H1 (cell line): ENCODE results near the gene GREM2. TPM values are rescaled to one million over a fixed set of nuclear protein-coding genes. Genes with fewer than 3 reads are reported as not detected.
A peak's percentile ranks its signal among the peaks of the same experiment; 100 is the strongest.

Experiments
- CTCF ChIA-PET: fragments of 300-600 bp; sonication (Branson Sonifier 250); formaldehyde crosslinking; loops from one replicate; lab custom pipeline; 2021; ENCODE audit not compliant: partially characterized antibody; lab: Charles Lee
- POLR2A ChIA-PET: fragments of 300-600 bp; sonication (Branson Sonifier 250); formaldehyde crosslinking; loops from one replicate; lab custom pipeline; 2021; ENCODE audit warnings: inconsistent platforms; ENCODE audit not compliant: partially characterized antibody; lab: Charles Lee
- DNase-seq, 2 experiments: peaks; one replicate each; pipeline versions ENCODE4 v3.0.0 to v3.0.0-alpha.2; 2010 to 2022; ENCODE audit warnings: low spot score in 2 of 2, low read depth in 1 of 2, mixed read lengths in 1 of 2
- FAIRE-seq: peaks from 2 replicates; lab custom pipeline; 2011; peaks lifted over from hg19 to GRCh38; lab: Jason Lieb, UNC
- H2AFZ ChIP-seq: 2 replicates; pipeline ENCODE4 v1.8.1; 2012; ENCODE audit warnings: low read length, inconsistent platforms
- H2AK5ac ChIP-seq: 2 replicates; pipeline ENCODE4 v1.6.1; 2013; ENCODE audit warnings: low read depth, low read length
- H2BK120ac ChIP-seq: replicated peaks from 2 replicates; pipeline ENCODE3; 2013; ENCODE audit warnings: low read depth, low read length, inconsistent platforms
- H2BK12ac ChIP-seq: 2 replicates; pipeline ENCODE4 v1.6.1; 2013; ENCODE audit warnings: low read depth, low read length
- H2BK15ac ChIP-seq: 2 replicates; pipeline ENCODE4 v1.6.1; 2013; ENCODE audit warnings: low read length
- H2BK20ac ChIP-seq: 2 replicates; pipeline ENCODE4 v1.6.1; 2013; ENCODE audit warnings: low read length
- H2BK5ac ChIP-seq: 2 replicates; pipeline ENCODE4 v1.6.1; 2013; ENCODE audit warnings: low read depth, low read length
- H3K14ac ChIP-seq: 2 replicates; pipeline ENCODE4 v1.6.1; 2013; ENCODE audit warnings: inconsistent platforms; ENCODE audit not compliant: insufficient read length
- H3K18ac ChIP-seq: 2 replicates; pipeline ENCODE4 v1.6.1; 2013; ENCODE audit warnings: low read length; ENCODE audit errors: extremely low read depth
- H3K23ac ChIP-seq: 2 replicates; pipeline ENCODE4 v1.6.1; 2013; ENCODE audit warnings: inconsistent platforms; ENCODE audit not compliant: insufficient read length
- H3K23me2 ChIP-seq: 2 replicates; pipeline ENCODE4 v1.6.1; 2013; ENCODE audit warnings: low read depth, low read length
- H3K27ac ChIP-seq: 2 replicates; pipeline ENCODE4 v1.6.1; 2011; ENCODE audit warnings: low read depth, low read length, inconsistent platforms
- H3K27me3 ChIP-seq, 4 experiments: replicated peaks in 1 of 4; 1 replicate in 1 of 4; 2 replicates in 3 of 4; pipeline versions ENCODE4 v1.6.1 to v1.8.1; 2011 to 2013; ENCODE audit warnings: low read length in 3 of 4, mild to moderate bottlenecking in 3 of 4, inconsistent platforms in 2 of 4, mixed read lengths in 2 of 4, moderate library complexity in 1 of 4; ENCODE audit not compliant: control insufficient read depth in 3 of 4, insufficient read depth in 3 of 4; ENCODE audit errors: extremely low read depth in 1 of 4
- H3K36me3 ChIP-seq, 4 experiments: 2 replicates each; pipeline versions ENCODE4 v1.6.1 to v1.8.1; 2011 to 2013; ENCODE audit warnings: mild to moderate bottlenecking in 4 of 4, low read length in 3 of 4, moderate library complexity in 2 of 4, control low read depth in 1 of 4, inconsistent platforms in 1 of 4; ENCODE audit not compliant: insufficient read depth in 4 of 4, control insufficient read depth in 2 of 4
- H3K4ac ChIP-seq: replicated peaks from 2 replicates; pipeline ENCODE3; 2013; ENCODE audit warnings: low read length, low read depth, mixed read lengths, inconsistent platforms; ENCODE audit not compliant: insufficient read length
- H3K4me1 ChIP-seq, 4 experiments: replicated peaks in 1 of 4; 1 replicate in 1 of 4; 2 replicates in 3 of 4; pipeline versions ENCODE4 v1.6.1 to v1.8.1; 2011 to 2013; ENCODE audit warnings: low read length in 3 of 4, inconsistent platforms in 2 of 4, mixed read lengths in 1 of 4; ENCODE audit not compliant: insufficient read depth in 4 of 4, control insufficient read depth in 3 of 4
- H3K4me2 ChIP-seq, 2 experiments: 2 replicates each; pipeline versions ENCODE4 v1.6.1 to v1.8.1; 2011 to 2013; ENCODE audit warnings: low read depth in 2 of 2, low read length in 2 of 2, control low read depth in 1 of 2, inconsistent platforms in 1 of 2, mild to moderate bottlenecking in 1 of 2; ENCODE audit not compliant: insufficient read depth in 1 of 2
- H3K4me3 ChIP-seq, 4 experiments: fragments of 200-600, 300-600 bp in 1 of 4; sonication (generic), shearing (Covaris generic), sonication (Bioruptor Twin) in 1 of 4; 2 replicates each; pipeline versions ENCODE4 v1.5.1 to v1.8.1; 2011 to 2016; ENCODE audit warnings: low read length in 4 of 4, low read depth in 3 of 4, control low read depth in 2 of 4, inconsistent platforms in 2 of 4, mild to moderate bottlenecking in 2 of 4, mixed read lengths in 1 of 4, moderate library complexity in 1 of 4; ENCODE audit not compliant: insufficient read depth in 2 of 4; ENCODE audit errors: extremely low read depth in 1 of 4
- H3K56ac ChIP-seq: replicated peaks from 2 replicates; pipeline ENCODE3; 2013; ENCODE audit warnings: low read depth, mild to moderate bottlenecking, mixed read lengths, low read length, inconsistent platforms; ENCODE audit not compliant: insufficient read length
- H3K79me1 ChIP-seq: 2 replicates; pipeline ENCODE4 v1.6.1; 2013; ENCODE audit warnings: low read depth, low read length, control low read depth
- H3K79me2 ChIP-seq, 2 experiments: 2 replicates each; pipeline versions ENCODE4 v1.6.1 to v1.8.1; 2012 to 2013; ENCODE audit warnings: low read length in 2 of 2, mild to moderate bottlenecking in 2 of 2, inconsistent platforms in 1 of 2; ENCODE audit not compliant: insufficient read depth in 2 of 2, control insufficient read depth in 1 of 2
- H3K9ac ChIP-seq, 4 experiments: replicated peaks in 1 of 4; 1 replicate in 1 of 4; 2 replicates in 3 of 4; pipeline versions ENCODE4 v1.6.1 to v1.8.1; 2011 to 2013; ENCODE audit warnings: low read depth in 3 of 4, low read length in 3 of 4, control low read depth in 2 of 4, mild to moderate bottlenecking in 2 of 4, moderate library complexity in 2 of 4, inconsistent platforms in 1 of 4; ENCODE audit errors: extremely low read depth in 1 of 4
- H3K9me3 ChIP-seq, 2 experiments: 2 replicates each; pipeline versions ENCODE4 v1.6.1 to v1.8.1; 2012 to 2013; ENCODE audit warnings: mild to moderate bottlenecking in 2 of 2, moderate library complexity in 2 of 2, control low read depth in 1 of 2, inconsistent platforms in 1 of 2, low read depth in 1 of 2, low read length in 1 of 2, mixed read lengths in 1 of 2; ENCODE audit not compliant: insufficient read depth in 2 of 2
- H4K20me1 ChIP-seq, 2 experiments: replicated peaks in 1 of 2; 2 replicates each; pipeline versions ENCODE3 to v1.8.1; 2011 to 2013; ENCODE audit warnings: inconsistent platforms in 2 of 2, low read length in 2 of 2, mild to moderate bottlenecking in 1 of 2; ENCODE audit not compliant: insufficient read depth in 2 of 2, control insufficient read depth in 1 of 2
- H4K5ac ChIP-seq: 2 replicates; pipeline ENCODE4 v1.6.1; 2013; ENCODE audit warnings: low read length, low read depth, mixed read lengths, inconsistent platforms; ENCODE audit not compliant: insufficient read length
- H4K8ac ChIP-seq: 2 replicates; pipeline ENCODE4 v1.8.0; 2013; ENCODE audit warnings: mild to moderate bottlenecking, moderate library complexity, low read length, inconsistent platforms; ENCODE audit not compliant: insufficient read depth; ENCODE audit errors: extremely low read depth
- H4K91ac ChIP-seq: replicated peaks from 2 replicates; pipeline ENCODE3; 2013; ENCODE audit warnings: low read length, mixed read lengths, inconsistent platforms; ENCODE audit not compliant: insufficient read length
- FOSL1 ChIP-seq: IDR thresholded peaks from 2 replicates; pipeline ENCODE4 v1.6.1; 2011; ENCODE audit warnings: mild to moderate bottlenecking, low read depth, low read length, moderate library complexity; ENCODE audit not compliant: insufficient read depth
- JUN ChIP-seq: IDR thresholded peaks from 2 replicates; pipeline ENCODE4 v1.6.1; 2011; ENCODE audit warnings: low read depth, mild to moderate bottlenecking, improper control_type of control experiment, low read length
- POU5F1 ChIP-seq: IDR thresholded peaks from 2 replicates; pipeline ENCODE4 v1.6.1; 2011; ENCODE audit warnings: low read depth, mild to moderate bottlenecking, low read length, moderate library complexity
- RAD21 ChIP-seq, 2 experiments: IDR thresholded peaks in 1 of 2; conservative IDR thresholded peaks in 1 of 2; 2 replicates each; pipeline ENCODE4 v1.6.1; 2011; ENCODE audit warnings: low read depth in 2 of 2, low read length in 2 of 2, improper control_type of control experiment in 1 of 2, inconsistent platforms in 1 of 2, mild to moderate bottlenecking in 1 of 2, moderate library complexity in 1 of 2
- RNF2 ChIP-seq: fragments of 200-900, 300-1000 bp; sonication (generic); IDR thresholded peaks from 2 replicates; pipeline ENCODE4 v1.7.1; 2016; ENCODE audit warnings: borderline replicate concordance, low read depth, mild to moderate bottlenecking, antibody characterized with exemption, low read length; ENCODE audit not compliant: poor library complexity, severe bottlenecking; ENCODE audit errors: missing control alignments
- RXRA ChIP-seq: IDR thresholded peaks from 2 replicates; pipeline ENCODE4 v1.6.1; 2011; ENCODE audit warnings: low read depth, mild to moderate bottlenecking, low read length, moderate library complexity; ENCODE audit not compliant: insufficient read depth
- SP2 ChIP-seq: IDR thresholded peaks from 2 replicates; pipeline ENCODE4 v1.6.1; 2012; ENCODE audit warnings: mild to moderate bottlenecking, low read length, inconsistent platforms
- TCF12 ChIP-seq: IDR thresholded peaks from 2 replicates; pipeline ENCODE4 v1.6.1; 2011; ENCODE audit warnings: low read depth, mild to moderate bottlenecking, low read length
- WGBS, 2 experiments: shearing (Covaris generic) in 1 of 2; methylation state at CpG; one replicate each; pipeline versions ENCODE4 v1.1.6 to v1.1.7; 2013 to 2015; ENCODE audit warnings: low lambda C conversion rate in 2 of 2, mixed read lengths in 2 of 2, inconsistent platforms in 1 of 2, low coverage in 1 of 2, missing lambda C conversion rate in 1 of 2; ENCODE audit not compliant: insufficient replicate concordance in 2 of 2, insufficient coverage in 1 of 2, insufficient read length in 1 of 2; ENCODE audit errors: extremely low coverage in 1 of 2, missing lambda C conversion rate in 1 of 2; 5-methylcytosine and 5-hydroxymethylcytosine counted together
- polyA plus RNA-seq, 7 experiments: library from polyadenylated mRNA; depleted of rRNA in 3 of 7; stranded (reverse) in 5 of 7; unstranded in 2 of 7; fragments of >200 nt in 5 of 7; fragments of 200-250 nt in 2 of 7; gene quantifications; 1 replicate in 5 of 7; 2 replicates in 1 of 7; 4 replicates in 1 of 7; pipeline versions ENCODE4 v1.2.1 to v1.2.3, GENCODE V29; 2011 to 2013; ENCODE audit warnings: missing spikeins in 2 of 7, mixed read lengths in 2 of 7
- total RNA-seq: library from RNA; stranded (reverse); fragmentation: NEBNext Ultra II Directional; extraction: Animal tissue kit (Norgen Biotek cat#: 25700); gene quantifications from 2 replicates; pipeline ENCODE4 v1.2.1, GENCODE V29; 2021
- TF ChIP-seq, protein P1 (sequence below), 3 experiments: IDR thresholded peaks; 1 replicate in 2 of 3; 2 replicates in 1 of 3; pipeline versions ENCODE4 v1.5.1 to v1.6.1; 2011; ENCODE audit warnings: low read length in 3 of 3, mild to moderate bottlenecking in 3 of 3, inconsistent platforms in 2 of 3, low read depth in 1 of 3, moderate library complexity in 1 of 3; ENCODE audit not compliant: insufficient read depth in 1 of 3; ENCODE audit errors: control extremely low read depth in 1 of 3

The GREM2 gene
- total and polyA plus RNA-seq, 2 of the 8 experiments (the other 6 are each of a cell fraction or from before 2014, with no cell fraction given): 0.05 TPM; not detected in 1

DNA sequence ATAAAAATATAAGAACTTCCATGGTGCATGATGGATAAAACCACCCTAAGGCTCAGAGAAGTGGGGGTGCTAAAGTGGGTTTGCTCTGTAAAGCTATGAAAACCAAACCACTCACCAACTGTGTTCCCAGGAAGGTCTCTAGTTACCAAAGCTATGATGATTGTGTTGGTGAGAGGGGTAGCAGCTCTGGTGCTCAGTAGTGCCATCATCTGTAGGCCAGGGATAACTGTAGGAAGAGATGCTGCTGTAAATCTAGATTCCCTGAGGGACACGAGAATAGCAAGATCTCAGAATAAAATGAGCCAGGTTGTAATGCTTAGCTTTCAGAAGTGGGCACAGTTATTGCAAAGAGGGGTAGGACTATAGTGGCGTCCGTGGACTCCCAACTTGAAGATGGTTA, 124.5 kb downstream of the GREM2 start:
- no peaks in the 10 kb centered on the region for H3K36me3 ChIP-seq
- H3K18ac ChIP-seq: no peak overlapping the region
- H4K5ac ChIP-seq: no peak overlapping the region
- no peak overlapping the region for H3K4me3 ChIP-seq
- no peak overlapping the region for H2AK5ac ChIP-seq
- H3K27ac ChIP-seq: no peak overlapping the region
- peaks cover 0 to 4% (median under 1%) of the 10 kb centered on the region in 4 experiments; a peak in 2 of 7 replicates for H3K4me1 ChIP-seq
- H3K14ac ChIP-seq: no peak overlapping the region
- FAIRE-seq (no peak), DNase-seq (no peak)
- H3K9ac ChIP-seq: no peak overlapping the region
- H3K4me2 ChIP-seq: no peak overlapping the region
- H4K91ac ChIP-seq: no peak overlapping the region
- no peak overlapping the region for H3K56ac ChIP-seq
- ChIA-PET POLR2A (no interaction called here), CTCF (interaction anchor here (0.6 to 3.0 kb wide), 11 partner anchors 12 to 296 kb away, joined by 3 to 16 read pairs (median 3); no protein-coding TSS in a partner anchor)
- H3K9me3 ChIP-seq: no peaks in the 10 kb centered on the region
- H3K27me3 ChIP-seq: peaks cover 0 to 10% (median 8%) of the 10 kb centered on the region in 4 experiments; a peak in 4 of 7 replicates
- no peaks in the 10 kb centered on the region; the same call in 1 of the 2 replicates for H3K23me2 ChIP-seq
- no peak overlapping the region for H3K23ac ChIP-seq
- H2BK120ac ChIP-seq: no peak overlapping the region
- H4K20me1 ChIP-seq: no peaks in the 10 kb centered on the region
- no peak overlapping the region for H2BK12ac ChIP-seq
- H2BK20ac ChIP-seq: no peak overlapping the region
- H4K8ac ChIP-seq: no peak overlapping the region
- no peaks in the 10 kb centered on the region for H3K79me2 ChIP-seq
- H2BK5ac ChIP-seq: no peak overlapping the region
- H3K4ac ChIP-seq: no peak overlapping the region
- no peaks in the 10 kb centered on the region for H3K79me1 ChIP-seq
- H2BK15ac ChIP-seq: no peak overlapping the region
- WGBS, 2 experiments: 94% methylated on average over 3 of the region's 3 CpGs; no CpG with 5 or more reads in 1 of the 2 experiments
- H2AFZ ChIP-seq: no peak overlapping the region
- TF ChIP-seq FOSL1 (no peak), RNF2 (no peak), TCF12 (no peak), SP2 (no peak), RAD21 (IDR thresholded peaks at IDR 0.05 in 1 of 2, conservative IDR thresholded peaks at IDR 0.05 in 1 of 2; ENCODE audit: low read depth in 2 of 2, low read length in 2 of 2) (peak; percentile 10 to 38; a peak in 3 of 4 replicates), POU5F1 (no peak), RXRA (no peak), JUN (no peak)
- TF ChIP-seq, protein P1, sequence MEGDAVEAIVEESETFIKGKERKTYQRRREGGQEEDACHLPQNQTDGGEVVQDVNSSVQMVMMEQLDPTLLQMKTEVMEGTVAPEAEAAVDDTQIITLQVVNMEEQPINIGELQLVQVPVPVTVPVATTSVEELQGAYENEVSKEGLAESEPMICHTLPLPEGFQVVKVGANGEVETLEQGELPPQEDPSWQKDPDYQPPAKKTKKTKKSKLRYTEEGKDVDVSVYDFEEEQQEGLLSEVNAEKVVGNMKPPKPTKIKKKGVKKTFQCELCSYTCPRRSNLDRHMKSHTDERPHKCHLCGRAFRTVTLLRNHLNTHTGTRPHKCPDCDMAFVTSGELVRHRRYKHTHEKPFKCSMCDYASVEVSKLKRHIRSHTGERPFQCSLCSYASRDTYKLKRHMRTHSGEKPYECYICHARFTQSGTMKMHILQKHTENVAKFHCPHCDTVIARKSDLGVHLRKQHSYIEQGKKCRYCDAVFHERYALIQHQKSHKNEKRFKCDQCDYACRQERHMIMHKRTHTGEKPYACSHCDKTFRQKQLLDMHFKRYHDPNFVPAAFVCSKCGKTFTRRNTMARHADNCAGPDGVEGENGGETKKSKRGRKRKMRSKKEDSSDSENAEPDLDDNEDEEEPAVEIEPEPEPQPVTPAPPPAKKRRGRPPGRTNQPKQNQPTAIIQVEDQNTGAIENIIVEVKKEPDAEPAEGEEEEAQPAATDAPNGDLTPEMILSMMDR (IDR thresholded peaks at IDR 0.05; ENCODE audit: control extremely low read depth in 1 of 3, insufficient read depth in 1 of 3, low read depth in 1 of 3, low read length in 3 of 3): peak in 1 of 3 experiments; percentile 8; a peak in 1 of 4 replicates
